PC-9 (cell line): ENCODE data around the gene ATP8B3. TPM values are rescaled to one million over a fixed set of nuclear protein-coding genes. Genes with fewer than 3 reads are reported as not detected.

Source experiments
- BruUV-seq: library from RNA; stranded (reverse); fragments of 400-500 nt; replicated peaks from 2 replicates; lab custom pipeline; 2021; lab: Mats Ljungman, UMichigan
- CTCF ChIA-PET: fragments of 300-600 bp; sonication (Branson Sonifier 250); formaldehyde crosslinking; loops from one replicate; lab custom pipeline; 2022; ENCODE audit warnings: antibody characterized with exemption; lab: Charles Lee
- POLR2A ChIA-PET: fragments of 300-600 bp; sonication (Branson Sonifier 250); formaldehyde crosslinking; loops from one replicate; lab custom pipeline; 2022; ENCODE audit warnings: antibody characterized with exemption; ENCODE audit not compliant: unreplicated experiment; lab: Charles Lee
- DNase-seq, 2 experiments: peaks; one replicate each; pipeline versions ENCODE4 v3.0.0 to v3.0.0-alpha.2; 2015 to 2022; ENCODE audit warnings: mixed read lengths in 1 of 2
- H2AFZ ChIP-seq: fragments of 200-600 bp; sonication (generic); 2 replicates; pipeline ENCODE4 v1.8.1; 2017; ENCODE audit warnings: antibody characterized with exemption
- H3F3A ChIP-seq: fragments of 200-600 bp; sonication (generic); 2 replicates; pipeline ENCODE4 v1.8.1; 2017; ENCODE audit warnings: antibody characterized with exemption, mild to moderate bottlenecking, low read depth; ENCODE audit not compliant: insufficient read depth
- H3K27ac ChIP-seq: fragments of 200-600 bp; sonication (generic); 2 replicates; pipeline ENCODE4 v1.6.1; 2016; ENCODE audit warnings: mixed run types
- H3K27me3 ChIP-seq: fragments of 200-600 bp; sonication (generic); 2 replicates; pipeline ENCODE4 v1.6.1; 2016; ENCODE audit warnings: low read depth, mixed run types; ENCODE audit not compliant: insufficient read depth
- H3K36me3 ChIP-seq: fragments of 200-600 bp; sonication (generic); 2 replicates; pipeline ENCODE4 v1.6.1; 2016; ENCODE audit warnings: low read depth, mixed run types
- H3K4me1 ChIP-seq: fragments of 200-600 bp; sonication (generic); replicated peaks from 2 replicates; pipeline ENCODE4 v1.6.1; 2016; ENCODE audit warnings: mixed run types; ENCODE audit not compliant: insufficient read depth
- H3K4me2 ChIP-seq: fragments of 200-600 bp; sonication (generic); 2 replicates; pipeline ENCODE4 v1.6.1; 2017; ENCODE audit warnings: mixed run types
- H3K4me3 ChIP-seq: fragments of 200-600 bp; sonication (generic); 2 replicates; pipeline ENCODE4 v1.6.1; 2016; ENCODE audit warnings: mixed run types
- H3K79me2 ChIP-seq: fragments of 200-600 bp; sonication (generic); 2 replicates; pipeline ENCODE4 v1.6.1; 2017; ENCODE audit warnings: low read depth, mixed run types
- H3K9me2 ChIP-seq: fragments of 200-600 bp; sonication (generic); 2 replicates; pipeline ENCODE4 v1.8.1; 2017; ENCODE audit warnings: mild to moderate bottlenecking; ENCODE audit not compliant: insufficient read depth
- H3K9me3 ChIP-seq: fragments of 200-600 bp; sonication (generic); 2 replicates; pipeline ENCODE4 v1.8.1; 2016; ENCODE audit warnings: low read depth; ENCODE audit not compliant: insufficient read depth
- H4K20me1 ChIP-seq: fragments of 200-600 bp; sonication (generic); 2 replicates; pipeline ENCODE4 v1.8.1; 2017; ENCODE audit not compliant: insufficient read depth
- EZH2 ChIP-seq: fragments of 200-600 bp; sonication (generic); IDR thresholded peaks from 2 replicates; pipeline ENCODE4 v1.8.0; 2017; ENCODE audit warnings: antibody characterized with exemption, low read depth
- intact Hi-C: fragments of 100-400 bp; cut with micrococcal nuclease; formaldehyde crosslinking; loops from one replicate; pipeline ENCODE4 v1.10.0; 2022; ENCODE audit not compliant: unreplicated experiment
- total RNA-seq: library from RNA; stranded (reverse); gene quantifications from 2 replicates; pipeline ENCODE4 v1.2.3, GENCODE V29; 2021
- TF ChIP-seq, protein P1 (sequence below): fragments of 200-600 bp; sonication (generic); conservative IDR thresholded peaks from 2 replicates; pipeline ENCODE4 v1.6.1; 2017; ENCODE audit warnings: mixed run types, antibody characterized with exemption, mild to moderate bottlenecking, moderate library complexity

The ATP8B3 gene
- total RNA-seq, 1 experiment from 2014 or later = 8.3 TPM

DNA sequence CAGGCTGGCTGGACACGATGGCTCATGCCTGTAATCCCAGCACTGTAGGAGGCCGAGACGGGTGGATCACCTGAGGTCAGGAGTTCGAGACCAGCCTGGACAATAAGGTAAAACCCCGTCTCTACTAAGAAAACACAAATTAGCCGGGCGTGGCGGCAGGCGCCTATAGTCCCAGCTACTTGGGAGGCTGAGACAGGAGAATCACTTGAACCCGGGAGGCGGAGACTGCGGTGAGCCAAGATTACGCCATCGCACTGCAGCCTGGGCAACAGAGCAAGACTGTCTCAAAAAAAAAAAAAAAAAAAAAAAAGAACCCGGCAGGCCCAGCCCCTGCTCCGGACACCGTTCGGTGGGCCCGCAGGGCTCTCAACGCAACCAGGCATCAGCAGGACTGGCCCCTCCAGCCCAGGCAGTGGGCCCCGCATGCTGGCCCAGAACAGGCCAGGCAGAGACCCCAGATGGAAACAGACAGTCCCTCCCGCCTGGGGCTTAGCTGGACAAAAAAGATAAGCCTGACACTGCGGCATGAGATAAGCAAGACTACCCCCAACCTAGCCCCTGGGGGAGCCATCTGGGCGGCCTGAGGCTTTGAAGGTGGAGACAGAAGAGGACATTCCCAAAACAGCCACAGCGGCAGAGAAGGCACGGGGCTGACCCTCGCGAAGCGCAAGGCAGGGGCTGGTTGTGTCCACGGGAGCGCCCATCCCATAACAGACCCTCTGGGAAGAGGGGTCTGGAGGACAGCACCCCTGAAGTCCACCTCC, 24.6 kb upstream of the ATP8B3 start:
- Histone ChIP-seq H3K36me3 (no peaks in the 10 kb centered on the region), H3K4me3 (no peak overlapping the region), H3K9me2 (no peaks in the 10 kb centered on the region), H3K4me2 (no peak overlapping the region), H3K79me2 (peaks cover 5% of the 10 kb centered on the region; the same call in 1 of the 2 replicates), H3K27ac (no peak overlapping the region), H4K20me1 (peaks cover 36% of the 10 kb centered on the region), H3K9me3 (no peaks in the 10 kb centered on the region), H2AFZ (no peak overlapping the region), H3K27me3 (no peaks in the 10 kb centered on the region), H3K4me1 (no peaks in the 10 kb centered on the region), H3F3A (no peaks in the 10 kb centered on the region)
- DNase-seq = no peak
- intact Hi-C loops = no loop called here
- CTCF ChIA-PET = no interaction called here
- POLR2A ChIA-PET = no interaction called here
- TF ChIP-seq, protein P1, sequence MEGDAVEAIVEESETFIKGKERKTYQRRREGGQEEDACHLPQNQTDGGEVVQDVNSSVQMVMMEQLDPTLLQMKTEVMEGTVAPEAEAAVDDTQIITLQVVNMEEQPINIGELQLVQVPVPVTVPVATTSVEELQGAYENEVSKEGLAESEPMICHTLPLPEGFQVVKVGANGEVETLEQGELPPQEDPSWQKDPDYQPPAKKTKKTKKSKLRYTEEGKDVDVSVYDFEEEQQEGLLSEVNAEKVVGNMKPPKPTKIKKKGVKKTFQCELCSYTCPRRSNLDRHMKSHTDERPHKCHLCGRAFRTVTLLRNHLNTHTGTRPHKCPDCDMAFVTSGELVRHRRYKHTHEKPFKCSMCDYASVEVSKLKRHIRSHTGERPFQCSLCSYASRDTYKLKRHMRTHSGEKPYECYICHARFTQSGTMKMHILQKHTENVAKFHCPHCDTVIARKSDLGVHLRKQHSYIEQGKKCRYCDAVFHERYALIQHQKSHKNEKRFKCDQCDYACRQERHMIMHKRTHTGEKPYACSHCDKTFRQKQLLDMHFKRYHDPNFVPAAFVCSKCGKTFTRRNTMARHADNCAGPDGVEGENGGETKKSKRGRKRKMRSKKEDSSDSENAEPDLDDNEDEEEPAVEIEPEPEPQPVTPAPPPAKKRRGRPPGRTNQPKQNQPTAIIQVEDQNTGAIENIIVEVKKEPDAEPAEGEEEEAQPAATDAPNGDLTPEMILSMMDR = no peak
- TF ChIP-seq EZH2 = no peak
- BruUV-seq = no TSS peak

- CTCF ChIA-PET = no interaction called here
- no peak for TF ChIP-seq EZH2
- TF ChIP-seq, protein P1 = no peak
- H4K20me1 ChIP-seq = peaks cover 24% of the 10 kb centered on the region
Observed at GRCh38 chr19:1833540-1833939, 21.5 kb upstream of the ATP8B3 start.

GRCh38 chr19:1832046-1832663, 20.1 kb upstream of the ATP8B3 start:
- no peak overlapping the region for H3K4me2 ChIP-seq

More at GRCh38 chr19:1833540-1833939, 21.5 kb upstream of the ATP8B3 start:
- no peak overlapping the region for H3K27ac ChIP-seq
- H3K79me2 ChIP-seq = 0 out of 2 replicates have a peak, but pooled peaks cover 5% of the 10 kb centered on the region
- no peak for DNase-seq
- no TSS peak for BruUV-seq
- H3K4me2 ChIP-seq = no peak overlapping the region
- no peak overlapping the region for H3K4me3 ChIP-seq
- no peaks in the 10 kb centered on the region for H3K9me2 ChIP-seq
- no peaks in the 10 kb centered on the region for H3K36me3 ChIP-seq
- no peak overlapping the region for H2AFZ ChIP-seq
- H3K27me3 ChIP-seq = no peaks in the 10 kb centered on the region
- intact Hi-C loops = no loop called here
- POLR2A ChIA-PET = no interaction called here
- H3K4me1 ChIP-seq = no peaks in the 10 kb centered on the region
- H3F3A ChIP-seq = no peaks in the 10 kb centered on the region
- no peaks in the 10 kb centered on the region for H3K9me3 ChIP-seq

More at GRCh38 chr19:1832046-1832663, 20.1 kb upstream of the ATP8B3 start:
- Histone ChIP-seq H3K36me3 (no peaks in the 10 kb centered on the region), H3K4me1 (no peaks in the 10 kb centered on the region), H2AFZ (no peak overlapping the region), H4K20me1 (peaks cover 14% of the 10 kb centered on the region), H3K79me2 (0 out of 2 replicates have a peak, but pooled peaks cover 4% of the 10 kb centered on the region), H3K9me2 (no peaks in the 10 kb centered on the region), H3K27ac (no peak overlapping the region), H3K9me3 (no peaks in the 10 kb centered on the region), H3K27me3 (no peaks in the 10 kb centered on the region), H3K4me3 (no peak overlapping the region), H3F3A (no peaks in the 10 kb centered on the region)
- intact Hi-C loops = no loop called here
- BruUV-seq = no TSS peak
- TF ChIP-seq, protein P1 = no peak
- TF ChIP-seq EZH2 = no peak
- no peak for DNase-seq
- ChIA-PET POLR2A (no interaction called here), CTCF (no interaction called here)
